Mesothelial cell of epicardium (in vitro differentiated cells): ENCODE measurements around the gene ARHGEF25. TPM values are rescaled to one million over a fixed set of nuclear protein-coding genes. Genes with fewer than 3 reads are reported as not detected.
"Not testable (repeated sequence)": the region's sequence is repeated elsewhere in the genome, so short reads cannot be mapped to it uniquely, and the experiment has no call there.

Source experiments
- DNase-seq, 2 experiments: peaks; one replicate each; pipeline ENCODE4 v3.0.0; 2021; ENCODE audit warnings: low spot score in 2 of 2; ENCODE audit not compliant: unreplicated experiment in 2 of 2
- H3K27ac Mint-ChIP-seq: 2 replicates; pipeline ENCODE4 v1.8.0; 2021; ENCODE audit warnings: mixed read lengths
- H3K27me3 Mint-ChIP-seq: 2 replicates; pipeline ENCODE4 v1.8.0; 2021; ENCODE audit warnings: low read depth, mixed read lengths
- H3K36me3 Mint-ChIP-seq: 2 replicates; pipeline ENCODE4 v1.8.0; 2021; ENCODE audit warnings: mixed read lengths
- H3K4me1 Mint-ChIP-seq: 2 replicates; pipeline ENCODE4 v1.8.0; 2021; ENCODE audit warnings: mixed read lengths
- H3K4me3 Mint-ChIP-seq: 2 replicates; pipeline ENCODE4 v1.8.0; 2021; ENCODE audit warnings: mild to moderate bottlenecking, moderate library complexity, mixed read lengths
- H3K9me3 Mint-ChIP-seq: 2 replicates; pipeline ENCODE4 v1.8.0; 2021; ENCODE audit warnings: mixed read lengths
- total RNA-seq: library from RNA; stranded (reverse); gene quantifications from 3 replicates; pipeline ENCODE4 v1.2.1, GENCODE V29; 2021
- TF ChIP-seq, protein P1 (sequence below): fragments of 200-600 bp; sonication (generic); IDR thresholded peaks from one replicate; pipeline ENCODE4 v1.5.0; 2021; ENCODE audit warnings: antibody characterized with exemption; ENCODE audit not compliant: unreplicated experiment

The ARHGEF25 gene
- total RNA-seq, 1 donor from 2014 or later = 65.0 TPM

DNA sequence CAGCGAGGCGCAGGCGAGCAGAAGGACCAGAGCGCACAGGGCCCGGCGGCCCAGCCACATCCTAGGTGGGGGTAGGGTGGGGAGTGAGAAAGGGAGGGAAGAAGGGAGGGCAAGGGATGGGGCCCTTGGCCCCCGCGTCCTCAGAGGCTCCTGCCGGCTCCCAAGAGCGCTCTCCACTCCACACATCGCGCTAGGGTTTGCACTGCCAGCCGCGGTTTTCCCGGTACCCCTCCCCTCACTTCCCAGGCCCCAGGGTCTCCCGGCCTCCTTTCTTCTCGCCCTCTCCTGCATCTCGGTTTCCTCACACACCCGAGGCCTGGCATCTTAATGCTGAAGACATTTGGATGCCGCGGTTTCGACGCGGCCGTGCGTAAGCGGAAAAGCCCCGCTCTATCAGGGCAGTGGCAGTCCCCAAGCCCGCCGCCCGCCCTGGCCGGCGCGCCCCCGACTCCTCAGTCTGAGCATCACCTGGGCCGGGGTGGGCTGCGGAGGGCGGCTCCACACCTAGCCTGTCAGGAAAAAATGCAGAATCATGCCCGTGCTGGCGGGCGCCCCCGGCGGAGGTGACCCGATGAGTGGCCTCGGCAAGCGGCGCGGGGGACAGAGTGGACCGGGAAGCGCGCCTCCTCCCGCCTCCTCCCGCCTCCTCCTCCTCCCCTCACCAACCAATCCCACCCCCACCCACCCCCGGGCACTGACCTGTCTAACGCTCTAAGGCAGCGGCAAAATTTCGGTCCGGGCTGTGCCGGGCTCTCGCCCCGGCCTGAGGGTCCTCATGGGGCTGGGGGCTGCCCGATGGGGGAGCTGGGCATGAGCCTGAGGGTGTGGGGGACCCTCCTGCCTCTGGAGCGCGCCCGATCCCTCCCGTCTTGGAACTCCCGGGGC, 21.1 kb downstream of the ARHGEF25 start:
- TF ChIP-seq, protein P1, sequence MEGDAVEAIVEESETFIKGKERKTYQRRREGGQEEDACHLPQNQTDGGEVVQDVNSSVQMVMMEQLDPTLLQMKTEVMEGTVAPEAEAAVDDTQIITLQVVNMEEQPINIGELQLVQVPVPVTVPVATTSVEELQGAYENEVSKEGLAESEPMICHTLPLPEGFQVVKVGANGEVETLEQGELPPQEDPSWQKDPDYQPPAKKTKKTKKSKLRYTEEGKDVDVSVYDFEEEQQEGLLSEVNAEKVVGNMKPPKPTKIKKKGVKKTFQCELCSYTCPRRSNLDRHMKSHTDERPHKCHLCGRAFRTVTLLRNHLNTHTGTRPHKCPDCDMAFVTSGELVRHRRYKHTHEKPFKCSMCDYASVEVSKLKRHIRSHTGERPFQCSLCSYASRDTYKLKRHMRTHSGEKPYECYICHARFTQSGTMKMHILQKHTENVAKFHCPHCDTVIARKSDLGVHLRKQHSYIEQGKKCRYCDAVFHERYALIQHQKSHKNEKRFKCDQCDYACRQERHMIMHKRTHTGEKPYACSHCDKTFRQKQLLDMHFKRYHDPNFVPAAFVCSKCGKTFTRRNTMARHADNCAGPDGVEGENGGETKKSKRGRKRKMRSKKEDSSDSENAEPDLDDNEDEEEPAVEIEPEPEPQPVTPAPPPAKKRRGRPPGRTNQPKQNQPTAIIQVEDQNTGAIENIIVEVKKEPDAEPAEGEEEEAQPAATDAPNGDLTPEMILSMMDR = no peak
- Mint-ChIP-seq H3K27me3 (peaks cover 82% of the 10 kb centered on the region), H3K4me3 (peak overlapping the region; percentile 56), H3K36me3 (no peaks in the 10 kb centered on the region), H3K27ac (no peak overlapping the region), H3K4me1 (peaks cover 3% of the 10 kb centered on the region), H3K9me3 (no peaks in the 10 kb centered on the region)
- DNase-seq = no peak

DNA sequence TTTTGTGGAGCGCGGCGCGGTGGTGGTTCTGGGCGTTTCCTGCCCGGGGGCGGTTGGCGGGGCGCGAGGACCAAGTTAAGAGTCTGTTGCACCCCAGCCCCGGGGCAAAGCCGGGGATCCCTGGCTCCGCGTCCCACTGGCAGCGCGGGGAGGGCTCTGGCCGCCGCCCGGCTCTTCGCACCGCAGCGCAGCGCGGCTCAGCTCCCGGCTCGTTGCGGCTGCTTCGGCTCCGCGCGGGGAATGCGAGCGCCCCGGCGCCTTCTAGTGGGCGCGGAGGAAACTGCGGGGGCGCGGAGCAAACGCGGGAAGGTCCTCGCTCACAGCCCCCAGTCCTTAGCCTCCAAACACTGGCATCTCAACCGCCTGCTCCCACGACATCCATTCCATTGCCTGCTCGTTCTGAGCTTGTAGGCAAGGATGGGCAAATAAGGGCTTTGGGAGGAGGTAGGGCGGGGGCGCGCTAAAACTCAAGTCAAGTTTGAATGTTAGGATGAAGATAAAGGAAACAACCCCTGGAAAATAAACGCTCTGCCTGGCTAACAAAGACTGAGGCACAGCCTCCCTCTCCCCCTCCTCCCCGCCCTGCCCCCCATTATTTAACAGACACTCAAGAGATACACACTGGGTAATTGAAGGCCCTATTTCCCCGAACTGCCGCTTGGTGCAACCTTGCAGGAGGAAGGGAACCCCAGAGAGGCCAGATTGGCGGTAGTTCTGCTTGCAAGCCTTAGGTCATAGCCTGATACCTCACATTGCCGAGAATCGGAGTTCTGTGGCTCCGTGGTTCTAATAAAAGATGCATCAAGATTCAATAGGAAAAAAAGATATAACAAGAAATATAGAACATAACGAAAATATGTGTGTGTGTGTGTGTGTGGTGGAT, 22.0 kb downstream of the ARHGEF25 start, which contains the start of gene B4GALNT1:
B4GALNT1 (minus strand) TSS at position 244 of the 883 bp plus-strand sequence. CDS start 1,069 bp downstream, outside the sequence.
- DNase-seq = peak in 1 of 2 experiments; percentile 83
- peaks cover 3% of the 10 kb centered on the region for H3K4me1 Mint-ChIP-seq
- no peak within 1 kb of the TSS for H3K27ac Mint-ChIP-seq
- TF ChIP-seq, protein P1 = peak; percentile 76
- no peaks in the 10 kb centered on the region for H3K36me3 Mint-ChIP-seq
- H3K4me3 Mint-ChIP-seq = peak within 1 kb of the TSS; percentile 56
- peaks cover 79% of the 10 kb centered on the region for H3K27me3 Mint-ChIP-seq
- H3K9me3 Mint-ChIP-seq = no peaks in the 10 kb centered on the region

DNA sequence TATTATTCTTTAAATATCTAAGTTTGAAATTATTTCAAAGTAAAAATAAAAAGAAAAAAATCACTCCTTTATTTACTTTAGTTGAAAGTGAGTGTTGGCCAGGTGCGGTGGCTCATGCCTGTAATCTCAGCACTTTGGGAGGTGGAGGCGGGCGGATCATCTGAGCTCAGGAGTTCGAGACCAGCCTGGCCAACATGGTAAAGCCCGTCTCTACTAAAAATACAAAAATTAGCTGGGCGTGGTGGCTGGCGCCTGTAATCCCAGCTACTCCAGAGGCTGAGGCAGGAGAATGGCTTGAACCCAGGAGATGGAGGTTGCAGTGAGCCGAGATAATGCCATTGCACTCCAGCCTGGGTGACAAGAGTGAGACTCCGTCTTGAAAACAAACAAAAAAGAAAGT, 25.5 kb downstream of the ARHGEF25 start:
- H3K27me3 Mint-ChIP-seq = peaks cover 78% of the 10 kb centered on the region
- H3K36me3 Mint-ChIP-seq, H3K4me3 Mint-ChIP-seq, DNase-seq, H3K27ac Mint-ChIP-seq, H3K4me1 Mint-ChIP-seq, H3K9me3 Mint-ChIP-seq: not testable (repeated sequence)

DNA sequence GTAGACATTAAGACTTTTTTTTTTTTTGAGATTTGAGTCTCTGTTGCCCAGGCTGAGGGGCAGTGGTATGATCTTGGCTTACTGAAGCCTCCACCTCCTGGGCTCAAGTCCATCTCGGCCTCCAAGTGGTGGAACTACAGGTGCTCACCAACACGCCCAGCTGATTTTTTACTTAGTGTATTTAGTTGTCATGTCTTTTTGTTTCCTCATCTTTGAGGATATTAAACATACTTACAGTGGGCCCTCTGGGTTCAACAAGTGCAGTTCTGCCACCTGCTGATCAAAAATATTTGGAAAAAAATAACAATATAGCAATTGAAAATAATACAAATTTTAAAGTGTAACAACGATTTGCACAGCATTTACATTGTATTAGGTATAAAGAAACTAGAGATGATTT, 26.1 kb downstream of the ARHGEF25 start:
- Mint-ChIP-seq H3K9me3 (no peaks in the 10 kb centered on the region), H3K4me1 (peaks cover under 1% of the 10 kb centered on the region), H3K36me3 (no peaks in the 10 kb centered on the region), H3K27me3 (peaks cover 77% of the 10 kb centered on the region), H3K27ac (no peak overlapping the region), H3K4me3 (no peak overlapping the region)
- TF ChIP-seq, protein P1 = no peak
- no peak for DNase-seq

DNA sequence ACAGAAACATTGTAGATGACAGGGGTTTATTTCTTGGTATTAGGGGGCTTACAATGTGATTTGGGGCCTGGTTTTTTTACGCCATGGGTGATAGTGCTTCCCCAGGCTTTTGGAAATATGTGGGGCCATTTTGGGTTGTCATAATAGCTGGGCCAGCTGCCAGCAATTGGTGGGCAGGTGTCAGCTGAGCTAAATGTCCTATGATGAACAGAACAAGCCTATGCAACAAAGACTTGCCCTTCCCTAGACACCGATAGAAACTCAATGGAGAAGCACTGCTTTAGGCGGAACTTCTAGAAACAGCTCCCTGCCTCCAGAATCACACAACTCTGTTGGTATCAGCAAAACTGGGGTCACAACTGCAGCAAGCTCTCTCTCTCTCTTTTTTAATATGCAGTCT, 26.9 kb downstream of the ARHGEF25 start:
- Mint-ChIP-seq H3K36me3 (no peaks in the 10 kb centered on the region), H3K9me3 (no peaks in the 10 kb centered on the region), H3K27ac (no peak overlapping the region), H3K4me3 (no peak overlapping the region), H3K27me3 (peaks cover 71% of the 10 kb centered on the region), H3K4me1 (no peaks in the 10 kb centered on the region)
- no peak for DNase-seq
- TF ChIP-seq, protein P1 = no peak
